ENCODE data around the gene FYN. TPM values are rescaled to one million over a fixed set of nuclear protein-coding genes. Genes with fewer than 3 reads are reported as not detected.
A peak's percentile ranks its signal among the peaks of the same experiment; 100 is the strongest.

The FYN gene
- total and polyA plus RNA-seq, 10 of the 15 experiments (the other 5 are each of a cell fraction or from before 2014, with no cell fraction given), result 51.4 to 247 (median 138) TPM

GRCh38 chr6:111912904-111913303 lies 39.7 kb upstream of the FYN start:
- DNase-seq (ENCODE audit: low read depth, low spot score) (no peak), FAIRE-seq (no peak), ATAC-seq (peak; percentile 32; the same call in 2 of the 3 replicates)
- H3K79me2 ChIP-seq (ENCODE audit: control insufficient read depth, insufficient read depth, low read length), result no peaks in the 10 kb centered on the region
- RAD21 ChIA-PET (ENCODE audit: unreplicated experiment), result no interaction called here
- POLR2A ChIA-PET, result no interaction called here
- intact Hi-C loops (cut with micrococcal nuclease; ENCODE audit: unreplicated experiment), result no loop called here
- H3K36me3 ChIP-seq (ENCODE audit: control insufficient read depth in 2 of 2, insufficient read depth in 2 of 2, low read length in 1 of 2), result no peaks in the 10 kb centered on the region
- H2AFZ ChIP-seq (ENCODE audit: control insufficient read depth, low read depth, low read length), result no peak overlapping the region
- H3K9me3 ChIP-seq (replicated peaks; ENCODE audit: control insufficient read depth, insufficient read depth, low read length), result no peaks in the 10 kb centered on the region
- no TSS peak for BruUV-seq (replicated peaks)
- no peak overlapping the region for H3K9ac ChIP-seq (ENCODE audit: control insufficient read depth, insufficient read depth, low read length)
- H3K4me1 ChIP-seq (ENCODE audit: control insufficient read depth, insufficient read depth, low read length), result no peaks in the 10 kb centered on the region
- 3% methylated on average over 2 of the region's 2 CpGs for WGBS (ENCODE audit: insufficient coverage, insufficient replicate concordance, low lambda C conversion rate, missing lambda C conversion rate)
- SMC1A ChIA-PET (ENCODE audit: uncharacterized antibody, unreplicated experiment), result interaction anchor here (2.2 kb wide), 1 partner anchor 12 kb away, joined by 6 read pairs; no protein-coding TSS in a partner anchor
- no peaks in the 10 kb centered on the region for H4K20me1 ChIP-seq (ENCODE audit: control insufficient read depth, insufficient read depth)
- no peak overlapping the region for H3K27ac ChIP-seq (ENCODE audit: control insufficient read depth, insufficient read depth)
- CTCF ChIA-PET, result interaction anchor here (1.3 kb wide), 1 partner anchor 61 kb away, joined by 4 read pairs; no protein-coding TSS in a partner anchor
- no peaks in the 10 kb centered on the region for H3K27me3 ChIP-seq (replicated peaks in 1 of 2; ENCODE audit: control insufficient read depth in 2 of 2, insufficient read depth in 2 of 2, low read length in 1 of 2)
- in situ Hi-C loops (cut with MboI), result no loop called here
- H3K4me2 ChIP-seq (ENCODE audit: control insufficient read depth, insufficient read depth), result no peak overlapping the region
- TF ChIP-seq ZBTB4 (CRISPR knock-in tag; IDR thresholded peaks at IDR 0.05), result no peak
- TF ChIP-seq JUNB (IDR thresholded peaks at IDR 0.05), result peak; percentile 60; the same call in 1 of the 2 replicates
- H3K4me3 ChIP-seq, result no peak overlapping the region

- Histone ChIP-seq H3K79me2 (ENCODE audit: control insufficient read depth, insufficient read depth, low read length) (no peaks in the 10 kb centered on the region), H3K4me3 (no peak overlapping the region), H3K9me3 (replicated peaks; ENCODE audit: control insufficient read depth, insufficient read depth, low read length) (no peaks in the 10 kb centered on the region), H3K27me3 (replicated peaks in 1 of 2; ENCODE audit: control insufficient read depth in 2 of 2, insufficient read depth in 2 of 2, low read length in 1 of 2) (no peaks in the 10 kb centered on the region), H3K27ac (ENCODE audit: control insufficient read depth, insufficient read depth) (no peak overlapping the region), H3K36me3 (ENCODE audit: control insufficient read depth in 2 of 2, insufficient read depth in 2 of 2, low read length in 1 of 2) (no peaks in the 10 kb centered on the region), H3K4me2 (ENCODE audit: control insufficient read depth, insufficient read depth) (no peak overlapping the region), H3K4me1 (ENCODE audit: control insufficient read depth, insufficient read depth, low read length) (no peaks in the 10 kb centered on the region), H4K20me1 (ENCODE audit: control insufficient read depth, insufficient read depth) (no peaks in the 10 kb centered on the region), H3K9ac (ENCODE audit: control insufficient read depth, insufficient read depth, low read length) (no peak overlapping the region), H2AFZ (ENCODE audit: control insufficient read depth, low read depth, low read length) (no peak overlapping the region)
- ChIA-PET POLR2A (no interaction called here), SMC1A (ENCODE audit: uncharacterized antibody, unreplicated experiment) (interaction anchor here (1.4 to 2.2 kb wide), 2 partner anchors 13 kb away, joined by 4 to 6 read pairs; no protein-coding TSS in a partner anchor), CTCF (no interaction called here), RAD21 (ENCODE audit: unreplicated experiment) (no interaction called here)
- in situ Hi-C loops (cut with MboI), result no loop called here
- DNase-seq (ENCODE audit: low read depth, low spot score) (no peak), ATAC-seq (no peak), FAIRE-seq (no peak)
- WGBS (ENCODE audit: insufficient coverage, insufficient replicate concordance, low lambda C conversion rate, missing lambda C conversion rate), result 76% methylated on average over 7 of the region's 7 CpGs
- intact Hi-C loops (cut with micrococcal nuclease; ENCODE audit: unreplicated experiment), result no loop called here
- no TSS peak for BruUV-seq (replicated peaks)
- TF ChIP-seq MTA3 (IDR thresholded peaks at IDR 0.05; ENCODE audit: borderline replicate concordance, low read length) (no peak), YBX1 (IDR thresholded peaks at IDR 0.05) (no peak), SMAD5 (IDR thresholded peaks at IDR 0.05; ENCODE audit: low read depth) (no peak), NR2C1 (IDR thresholded peaks at IDR 0.05) (no peak), IRF4 (IDR thresholded peaks at IDR 0.05; ENCODE audit: low read depth, low read length) (no peak), IKZF2 (IDR thresholded peaks at IDR 0.05) (no peak), STAT1 (conservative IDR thresholded peaks at IDR 0.05) (no peak)
- TF ChIP-seq, protein P1, sequence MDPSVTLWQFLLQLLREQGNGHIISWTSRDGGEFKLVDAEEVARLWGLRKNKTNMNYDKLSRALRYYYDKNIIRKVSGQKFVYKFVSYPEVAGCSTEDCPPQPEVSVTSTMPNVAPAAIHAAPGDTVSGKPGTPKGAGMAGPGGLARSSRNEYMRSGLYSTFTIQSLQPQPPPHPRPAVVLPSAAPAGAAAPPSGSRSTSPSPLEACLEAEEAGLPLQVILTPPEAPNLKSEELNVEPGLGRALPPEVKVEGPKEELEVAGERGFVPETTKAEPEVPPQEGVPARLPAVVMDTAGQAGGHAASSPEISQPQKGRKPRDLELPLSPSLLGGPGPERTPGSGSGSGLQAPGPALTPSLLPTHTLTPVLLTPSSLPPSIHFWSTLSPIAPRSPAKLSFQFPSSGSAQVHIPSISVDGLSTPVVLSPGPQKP (IDR thresholded peaks at IDR 0.05; ENCODE audit: low read depth, low read length), result no peak
- TF ChIP-seq, protein P2, sequence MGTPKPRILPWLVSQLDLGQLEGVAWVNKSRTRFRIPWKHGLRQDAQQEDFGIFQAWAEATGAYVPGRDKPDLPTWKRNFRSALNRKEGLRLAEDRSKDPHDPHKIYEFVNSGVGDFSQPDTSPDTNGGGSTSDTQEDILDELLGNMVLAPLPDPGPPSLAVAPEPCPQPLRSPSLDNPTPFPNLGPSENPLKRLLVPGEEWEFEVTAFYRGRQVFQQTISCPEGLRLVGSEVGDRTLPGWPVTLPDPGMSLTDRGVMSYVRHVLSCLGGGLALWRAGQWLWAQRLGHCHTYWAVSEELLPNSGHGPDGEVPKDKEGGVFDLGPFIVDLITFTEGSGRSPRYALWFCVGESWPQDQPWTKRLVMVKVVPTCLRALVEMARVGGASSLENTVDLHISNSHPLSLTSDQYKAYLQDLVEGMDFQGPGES (IDR thresholded peaks at IDR 0.05), result no peak
Observed at GRCh38 chr6:111911428-111911827, 38.2 kb upstream of the FYN start.
